ENCODE results near the gene PCSK6.

GRCh38 chr15:101359365-101359947 lies 130.1 kb downstream of the PCSK6 start:
- no peak for TF ChIP-seq CTCF (conservative IDR thresholded peaks at IDR 0.05; ENCODE audit: low read length)
- TF ChIP-seq EZH2phosphoT487 (IDR thresholded peaks at IDR 0.05; ENCODE audit: borderline replicate concordance, low read depth, low read length) = no peak
